ENCODE measurements around the gene SEMA3D.

- TF ChIP-seq CTCF (IDR thresholded peaks at IDR 0.05) (no peak), POLR2A (IDR thresholded peaks at IDR 0.05) (no peak)
Observed at GRCh38 chr7:85230623-85231022, 43.8 kb upstream of the SEMA3D start.
